ENCODE measurements around the gene UTP3. TPM values are rescaled to one million over a fixed set of nuclear protein-coding genes. Genes with fewer than 3 reads are reported as not detected.

Gene UTP3
- total and polyA plus RNA-seq, 9 of the 15 experiments (the other 6 are each of a cell fraction or from before 2014, with no cell fraction given) = 11.9 to 69.3 (median 34.0) TPM

- TF ChIP-seq ZBTB49 (CRISPR knock-in tag; IDR thresholded peaks at IDR 0.05; ENCODE audit: borderline replicate concordance) (no peak), HNRNPL (IDR thresholded peaks at IDR 0.05; ENCODE audit: low read depth, low read length) (no peak), NFYB (IDR thresholded peaks at IDR 0.05; ENCODE audit: extremely low read depth, insufficient read length) (no peak), GTF2B (IDR thresholded peaks at IDR 0.05; ENCODE audit: extremely low read depth, insufficient read length) (peak; percentile 32), KDM1A (IDR thresholded peaks at IDR 0.05) (no peak), NCOA1 (IDR thresholded peaks at IDR 0.05; ENCODE audit: low read depth) (peak; percentile 99), PML (IDR thresholded peaks at IDR 0.05; ENCODE audit: low read length) (peak; percentile 69), SREBF1 (IDR thresholded peaks at IDR 0.05; ENCODE audit: borderline replicate concordance, low read depth, low read length) (no peak), THRA (IDR thresholded peaks at IDR 0.05) (no peak), CCNT2 (IDR thresholded peaks at IDR 0.05; ENCODE audit: borderline replicate concordance, extremely low read depth, insufficient read length, low read depth, low read length) (no peak), IRF1 (CRISPR knock-in tag; IDR thresholded peaks at IDR 0.05; ENCODE audit: borderline replicate concordance) (0 out of 2 replicates have a peak, but pooled peaks have one; percentile 30), IRF2 (CRISPR knock-in tag; IDR thresholded peaks at IDR 0.05) (no peak), TCFL5 (CRISPR knock-in tag; conservative IDR thresholded peaks at IDR 0.05) (no peak)
Observed at GRCh38 chr4:70687821-70688794, at the start of gene UTP3 (continued).

All from K562 (cell line).